GM12873 (cell line): ENCODE data around the gene GMIP.

Source experiments
- TF ChIP-seq, protein P1 (sequence below): IDR thresholded peaks from 2 replicates; pipeline ENCODE4 v1.5.1; 2012; ENCODE audit warnings: low read depth, mild to moderate bottlenecking, moderate library complexity, low read length, control low read depth; ENCODE audit not compliant: insufficient read depth; ENCODE audit errors: missing control alignments

Gene GMIP

DNA sequence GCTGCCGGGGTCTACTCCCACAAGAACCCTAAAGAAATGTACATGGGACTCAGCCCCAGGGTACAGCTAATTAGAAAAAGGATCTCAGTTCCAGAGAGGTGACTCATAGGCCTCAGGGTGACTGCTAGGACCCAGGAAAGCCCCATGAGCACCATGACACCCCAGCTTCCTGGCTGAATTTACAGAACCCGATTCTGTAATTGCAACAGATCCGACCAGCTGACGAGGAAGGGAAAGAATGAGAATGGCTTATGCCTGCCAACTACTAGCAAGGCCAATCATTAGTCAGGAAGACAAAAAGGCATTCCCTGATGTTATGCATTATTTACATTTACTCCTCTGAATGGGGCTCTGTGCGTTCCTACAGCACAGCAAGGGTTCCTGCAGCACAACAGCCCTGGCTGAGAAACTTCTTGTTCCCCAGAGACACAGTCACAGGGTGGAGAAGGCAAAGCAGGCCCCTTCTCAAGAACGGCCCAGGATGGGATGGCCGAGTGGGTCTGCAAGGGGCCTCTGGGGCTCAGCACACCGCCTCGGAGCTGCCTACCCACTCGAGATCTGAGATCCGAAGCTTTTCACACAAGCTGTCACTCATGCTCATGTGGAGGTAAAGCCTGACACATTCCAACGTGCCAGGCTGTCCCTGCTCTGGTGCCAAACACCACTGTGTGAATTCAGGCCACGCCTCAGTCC lies 52.2 kb downstream of the GMIP start:
- TF ChIP-seq, protein P1, sequence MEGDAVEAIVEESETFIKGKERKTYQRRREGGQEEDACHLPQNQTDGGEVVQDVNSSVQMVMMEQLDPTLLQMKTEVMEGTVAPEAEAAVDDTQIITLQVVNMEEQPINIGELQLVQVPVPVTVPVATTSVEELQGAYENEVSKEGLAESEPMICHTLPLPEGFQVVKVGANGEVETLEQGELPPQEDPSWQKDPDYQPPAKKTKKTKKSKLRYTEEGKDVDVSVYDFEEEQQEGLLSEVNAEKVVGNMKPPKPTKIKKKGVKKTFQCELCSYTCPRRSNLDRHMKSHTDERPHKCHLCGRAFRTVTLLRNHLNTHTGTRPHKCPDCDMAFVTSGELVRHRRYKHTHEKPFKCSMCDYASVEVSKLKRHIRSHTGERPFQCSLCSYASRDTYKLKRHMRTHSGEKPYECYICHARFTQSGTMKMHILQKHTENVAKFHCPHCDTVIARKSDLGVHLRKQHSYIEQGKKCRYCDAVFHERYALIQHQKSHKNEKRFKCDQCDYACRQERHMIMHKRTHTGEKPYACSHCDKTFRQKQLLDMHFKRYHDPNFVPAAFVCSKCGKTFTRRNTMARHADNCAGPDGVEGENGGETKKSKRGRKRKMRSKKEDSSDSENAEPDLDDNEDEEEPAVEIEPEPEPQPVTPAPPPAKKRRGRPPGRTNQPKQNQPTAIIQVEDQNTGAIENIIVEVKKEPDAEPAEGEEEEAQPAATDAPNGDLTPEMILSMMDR: no peak

DNA sequence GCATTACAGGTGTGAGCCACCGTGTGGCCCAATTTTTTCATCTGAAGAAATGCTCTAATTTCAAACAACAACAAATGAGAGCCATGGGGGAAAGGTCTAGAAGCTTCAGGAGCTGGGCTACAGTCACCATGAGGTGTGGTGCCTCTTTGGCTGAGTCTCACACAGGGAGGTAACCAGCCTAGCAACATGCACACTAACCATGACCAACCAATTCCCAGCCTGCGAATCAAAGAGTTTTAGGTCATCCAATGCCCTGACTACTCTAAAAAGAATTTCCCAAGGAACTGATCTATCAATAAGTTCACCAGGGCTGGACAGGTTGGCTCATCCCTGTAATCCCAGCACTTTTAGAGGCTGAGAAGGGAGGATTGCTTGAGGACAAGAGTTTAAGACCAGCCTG lies 54.9 kb downstream of the GMIP start:
- TF ChIP-seq, protein P1: no peak

- TF ChIP-seq, protein P1: no peak
These were observed 55.7 kb downstream of the GMIP start for GRCh38 chr19:19587771-19588170.

- TF ChIP-seq, protein P1: no peak
These were observed 59.1 kb downstream of the GMIP start for GRCh38 chr19:19584356-19584755.

- TF ChIP-seq, protein P1: no peak
These were observed 61.0 kb downstream of the GMIP start for GRCh38 chr19:19582471-19582870.

DNA sequence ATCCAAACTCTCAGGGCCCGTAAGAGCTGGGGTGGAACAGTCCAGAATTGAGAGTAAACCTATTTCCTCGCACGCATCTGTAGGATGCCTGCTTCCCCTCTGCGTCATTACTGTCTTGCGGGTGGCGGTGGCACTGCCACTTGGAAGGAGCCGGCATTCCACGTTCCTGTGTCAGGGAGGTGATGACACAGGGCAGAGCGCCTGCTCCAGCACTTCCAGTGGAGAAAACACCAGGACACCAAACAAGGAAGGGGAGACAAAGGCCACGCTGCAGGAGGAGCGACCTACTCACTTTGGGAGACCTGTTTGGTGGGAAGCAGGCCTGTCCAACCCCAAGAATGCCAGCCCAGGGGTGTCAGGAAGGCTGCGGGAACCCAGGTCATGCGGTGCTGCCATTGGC lies 62.1 kb downstream of the GMIP start:
- TF ChIP-seq, protein P1: no peak

DNA sequence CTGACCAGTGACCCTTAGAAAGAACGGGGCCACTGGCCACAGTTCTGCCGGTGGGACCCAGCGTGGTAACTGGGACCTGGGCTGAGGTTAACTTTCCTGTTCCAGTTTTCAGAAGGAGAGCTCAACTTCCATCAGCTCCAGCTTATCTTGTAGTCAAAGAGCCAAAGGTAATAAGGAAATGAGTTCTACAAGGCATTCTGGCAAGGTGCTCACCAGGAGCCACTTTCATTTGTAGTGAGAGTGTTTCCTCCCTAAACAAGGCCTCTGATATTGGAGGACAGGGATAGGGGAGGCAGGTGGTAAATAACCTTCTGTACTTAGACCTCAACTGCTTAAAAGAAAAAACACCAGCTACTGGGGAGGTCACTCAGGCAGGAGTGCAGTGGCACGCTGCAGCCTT lies 63.0 kb downstream of the GMIP start:
- TF ChIP-seq, protein P1: no peak
